HUES48 (cell line): Measurements from ENCODE around the gene GPS1.

Experiments used
- H3K27ac ChIP-seq: one replicate; pipeline ENCODE4 v1.7.0; 2013; ENCODE audit warnings: low read depth, low read length, inconsistent platforms
- H3K27me3 ChIP-seq: 2 replicates; pipeline ENCODE4 v1.6.1; 2013; ENCODE audit warnings: mild to moderate bottlenecking, low read length; ENCODE audit not compliant: control insufficient read depth, insufficient read depth
- H3K36me3 ChIP-seq: 2 replicates; pipeline ENCODE4 v1.6.1; 2013; ENCODE audit warnings: low read length; ENCODE audit not compliant: control insufficient read depth, insufficient read depth
- H3K4me1 ChIP-seq: 2 replicates; pipeline ENCODE4 v1.6.1; 2013; ENCODE audit warnings: mild to moderate bottlenecking, low read length; ENCODE audit not compliant: control insufficient read depth, insufficient read depth
- H3K4me3 ChIP-seq: 2 replicates; pipeline ENCODE4 v1.5.1; 2013; ENCODE audit warnings: mild to moderate bottlenecking, low read depth, low read length
- H3K9ac ChIP-seq: 2 replicates; pipeline ENCODE4 v1.6.1; 2013; ENCODE audit warnings: mild to moderate bottlenecking, low read depth, low read length, moderate library complexity
- H3K9me3 ChIP-seq: 2 replicates; pipeline ENCODE4 v1.6.1; 2013; ENCODE audit warnings: low read length; ENCODE audit not compliant: control insufficient read depth, insufficient read depth

The GPS1 gene

DNA sequence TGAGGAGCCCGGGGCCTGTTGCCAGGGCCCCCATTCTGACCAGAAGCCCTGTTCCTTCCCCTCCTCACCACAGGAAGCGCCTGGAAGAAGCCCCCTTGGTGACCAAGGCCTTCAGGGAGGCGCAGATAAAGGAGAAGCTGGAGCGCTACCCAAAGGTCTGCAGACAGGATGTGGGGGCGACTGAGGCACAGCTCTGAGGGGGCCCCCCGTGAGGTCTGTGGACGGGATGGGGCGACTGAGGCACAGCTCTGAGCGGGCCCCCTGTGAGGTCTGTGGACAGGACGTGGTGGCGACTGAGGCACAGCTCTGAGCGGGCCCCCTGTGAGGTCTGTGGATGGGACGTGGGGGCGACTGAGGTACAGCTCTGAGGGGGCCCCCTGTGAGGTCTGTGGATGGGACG lies 42.3 kb upstream of the GPS1 start:
- H3K9me3 ChIP-seq: no peaks in the 10 kb centered on the region

GRCh38 chr17:82010575-82011525 lies 40.8 kb upstream of the GPS1 start:
- Histone ChIP-seq H3K9me3 (no peaks in the 10 kb centered on the region), H3K4me1 (no peaks in the 10 kb centered on the region), H3K4me3 (no peak overlapping the region), H3K36me3 (no peaks in the 10 kb centered on the region), H3K9ac (no peak overlapping the region), H3K27ac (no peak overlapping the region), H3K27me3 (no peaks in the 10 kb centered on the region)

More for the DNA sequence above, 42.3 kb upstream of the GPS1 start:
- H3K27me3 ChIP-seq: no peaks in the 10 kb centered on the region
- H3K27ac ChIP-seq: no peak overlapping the region
- no peaks in the 10 kb centered on the region for H3K36me3 ChIP-seq
- H3K4me1 ChIP-seq: no peaks in the 10 kb centered on the region
- H3K4me3 ChIP-seq: no peak overlapping the region
- H3K9ac ChIP-seq: no peak overlapping the region

- Histone ChIP-seq H3K27me3 (no peaks in the 10 kb centered on the region), H3K4me3 (no peak overlapping the region), H3K9me3 (no peaks in the 10 kb centered on the region), H3K27ac (no peak overlapping the region), H3K9ac (no peak overlapping the region), H3K4me1 (no peaks in the 10 kb centered on the region), H3K36me3 (no peaks in the 10 kb centered on the region)
Measured at GRCh38 chr17:82011617-82012187, 40.0 kb upstream of the GPS1 start.

GRCh38 chr17:82012261-82012639 lies 39.4 kb upstream of the GPS1 start:
- H3K4me1 ChIP-seq: no peaks in the 10 kb centered on the region
- no peaks in the 10 kb centered on the region for H3K36me3 ChIP-seq
- no peak overlapping the region for H3K4me3 ChIP-seq
- no peak overlapping the region for H3K9ac ChIP-seq
- H3K9me3 ChIP-seq: no peaks in the 10 kb centered on the region
- H3K27me3 ChIP-seq: no peaks in the 10 kb centered on the region
- H3K27ac ChIP-seq: peak overlapping the region; percentile 42

- H3K9ac ChIP-seq: no peak overlapping the region
- H3K9me3 ChIP-seq: no peaks in the 10 kb centered on the region
- peak overlapping the region; percentile 42 for H3K27ac ChIP-seq
- H3K4me3 ChIP-seq: no peak overlapping the region
- H3K4me1 ChIP-seq: no peaks in the 10 kb centered on the region
- no peaks in the 10 kb centered on the region for H3K36me3 ChIP-seq
- H3K27me3 ChIP-seq: no peaks in the 10 kb centered on the region
Measured at GRCh38 chr17:82012640-82013295, 38.9 kb upstream of the GPS1 start.

- no peaks in the 10 kb centered on the region for H3K4me1 ChIP-seq
- no peak overlapping the region for H3K27ac ChIP-seq
- no peaks in the 10 kb centered on the region for H3K9me3 ChIP-seq
- no peak overlapping the region for H3K9ac ChIP-seq
- H3K27me3 ChIP-seq: no peaks in the 10 kb centered on the region
- H3K4me3 ChIP-seq: no peak overlapping the region
- H3K36me3 ChIP-seq: peaks cover 2% of the 10 kb centered on the region; the same call in 1 of the 2 replicates
Measured at GRCh38 chr17:82013341-82013740, 38.4 kb upstream of the GPS1 start.

GRCh38 chr17:82013772-82014321 lies 37.9 kb upstream of the GPS1 start:
- no peaks in the 10 kb centered on the region for H3K4me1 ChIP-seq
- H3K27ac ChIP-seq: no peak overlapping the region
- no peak overlapping the region for H3K9ac ChIP-seq
- H3K4me3 ChIP-seq: no peak overlapping the region
- H3K27me3 ChIP-seq: no peaks in the 10 kb centered on the region
- H3K36me3 ChIP-seq: peaks cover 7% of the 10 kb centered on the region
- H3K9me3 ChIP-seq: no peaks in the 10 kb centered on the region

- no peaks in the 10 kb centered on the region for H3K27me3 ChIP-seq
- no peak overlapping the region for H3K27ac ChIP-seq
- H3K36me3 ChIP-seq: peaks cover 10% of the 10 kb centered on the region
- no peak overlapping the region for H3K4me3 ChIP-seq
- H3K4me1 ChIP-seq: no peaks in the 10 kb centered on the region
- H3K9ac ChIP-seq: no peak overlapping the region
- no peaks in the 10 kb centered on the region for H3K9me3 ChIP-seq
Measured at GRCh38 chr17:82014432-82014831, 37.3 kb upstream of the GPS1 start.

- Histone ChIP-seq H3K36me3 (peaks cover 10% of the 10 kb centered on the region), H3K4me3 (no peak overlapping the region), H3K9ac (no peak overlapping the region), H3K9me3 (no peaks in the 10 kb centered on the region), H3K27me3 (no peaks in the 10 kb centered on the region), H3K27ac (no peak overlapping the region), H3K4me1 (no peaks in the 10 kb centered on the region)
Measured at GRCh38 chr17:82014971-82015310, 36.8 kb upstream of the GPS1 start.

DNA sequence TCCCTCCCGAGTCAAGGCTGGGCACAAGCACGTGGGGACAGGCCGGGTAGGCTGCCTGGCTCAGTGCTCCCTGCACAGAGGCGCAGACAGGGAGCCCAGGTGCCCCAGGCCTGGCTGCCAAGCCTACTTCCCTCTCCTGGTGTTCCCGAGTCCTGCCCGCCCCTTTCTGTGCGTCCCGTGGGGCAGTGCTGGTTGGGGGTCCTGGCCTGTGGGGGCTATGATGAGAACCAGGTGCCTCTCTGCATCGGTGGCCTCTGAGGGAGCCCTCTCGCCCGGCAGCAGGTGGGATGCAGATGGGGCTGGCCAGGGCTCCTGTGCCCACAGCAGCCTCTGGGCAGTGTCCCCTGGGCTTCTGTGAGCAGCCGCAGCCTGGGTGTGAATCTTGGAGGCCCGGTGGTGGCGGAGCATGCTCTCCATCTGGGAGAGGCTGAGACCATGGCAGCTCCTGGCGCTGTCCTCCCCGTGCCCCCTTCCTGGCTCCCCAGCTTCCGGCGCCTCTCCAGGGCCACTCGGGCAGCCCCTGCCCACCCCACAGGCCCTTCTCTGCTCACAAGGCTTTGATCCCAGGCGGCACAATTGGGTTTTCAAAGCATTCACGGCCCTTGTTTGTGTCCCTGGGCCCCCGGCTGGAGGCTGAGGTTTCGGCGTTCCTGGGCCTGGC lies 36.3 kb upstream of the GPS1 start:
- Histone ChIP-seq H3K4me3 (no peak overlapping the region), H3K36me3 (peaks cover 10% of the 10 kb centered on the region), H3K4me1 (no peaks in the 10 kb centered on the region), H3K9me3 (no peaks in the 10 kb centered on the region), H3K27me3 (no peaks in the 10 kb centered on the region), H3K9ac (no peak overlapping the region), H3K27ac (no peak overlapping the region)
